ENCODE results near the gene RAPGEF1.
"Not testable (repeated sequence)": the region's sequence is repeated elsewhere in the genome, so short reads cannot be mapped to it uniquely, and the experiment has no call there.

Gene RAPGEF1

GRCh38 chr9:131728546-131728910, 11.3 kb downstream of the RAPGEF1 start:
- no peak for DNase-seq

- no peak for DNase-seq
These were observed 11.9 kb downstream of the RAPGEF1 start for GRCh38 chr9:131727795-131728545.

GRCh38 chr9:131727184-131727759, 12.6 kb downstream of the RAPGEF1 start:
- DNase-seq: no peak

- no peak for DNase-seq
These were observed 15.2 kb downstream of the RAPGEF1 start for GRCh38 chr9:131724683-131725082.

- no peak for DNase-seq
These were observed 16.2 kb downstream of the RAPGEF1 start for GRCh38 chr9:131723632-131724031.

GRCh38 chr9:131722255-131722654, 17.6 kb downstream of the RAPGEF1 start:
- DNase-seq: peak; percentile 91

GRCh38 chr9:131721076-131721475, 18.8 kb downstream of the RAPGEF1 start:
- DNase-seq: no peak

- DNase-seq: no peak
These were observed 19.5 kb downstream of the RAPGEF1 start for GRCh38 chr9:131720330-131720729.

- no peak for DNase-seq
These were observed 20.5 kb downstream of the RAPGEF1 start for GRCh38 chr9:131719262-131719908.

GRCh38 chr9:131717719-131718460, 22.0 kb downstream of the RAPGEF1 start:
- DNase-seq: no peak

GRCh38 chr9:131715906-131716305, 24.0 kb downstream of the RAPGEF1 start:
- no peak for DNase-seq

GRCh38 chr9:131714821-131715220, 25.1 kb downstream of the RAPGEF1 start:
- no peak for DNase-seq

GRCh38 chr9:131714161-131714646, 25.7 kb downstream of the RAPGEF1 start:
- DNase-seq: no peak

GRCh38 chr9:131713016-131713415, 26.9 kb downstream of the RAPGEF1 start:
- no peak for DNase-seq

- no peak for DNase-seq
These were observed 27.6 kb downstream of the RAPGEF1 start for GRCh38 chr9:131712151-131712716.

- no peak for DNase-seq
These were observed 30.0 kb downstream of the RAPGEF1 start for GRCh38 chr9:131709771-131710431.

- DNase-seq: not testable (repeated sequence)
These were observed 30.7 kb downstream of the RAPGEF1 start for GRCh38 chr9:131709010-131709770.

- peak; percentile 77 for DNase-seq
These were observed 31.5 kb downstream of the RAPGEF1 start for GRCh38 chr9:131708226-131709002.

- no peak for DNase-seq
These were observed 32.1 kb downstream of the RAPGEF1 start for GRCh38 chr9:131707733-131708157.

GRCh38 chr9:131707050-131707449, 32.8 kb downstream of the RAPGEF1 start:
- DNase-seq: no peak

GRCh38 chr9:131706608-131706970, 33.3 kb downstream of the RAPGEF1 start:
- DNase-seq: no peak
